ENCODE results near the gene STAC2. TPM values are rescaled to one million over a fixed set of nuclear protein-coding genes. Genes with fewer than 3 reads are reported as not detected.

The STAC2 gene
- total and polyA plus RNA-seq, 2 donors (not counting 1 experiment from before 2014, with no cell fraction given): not detected

DNA sequence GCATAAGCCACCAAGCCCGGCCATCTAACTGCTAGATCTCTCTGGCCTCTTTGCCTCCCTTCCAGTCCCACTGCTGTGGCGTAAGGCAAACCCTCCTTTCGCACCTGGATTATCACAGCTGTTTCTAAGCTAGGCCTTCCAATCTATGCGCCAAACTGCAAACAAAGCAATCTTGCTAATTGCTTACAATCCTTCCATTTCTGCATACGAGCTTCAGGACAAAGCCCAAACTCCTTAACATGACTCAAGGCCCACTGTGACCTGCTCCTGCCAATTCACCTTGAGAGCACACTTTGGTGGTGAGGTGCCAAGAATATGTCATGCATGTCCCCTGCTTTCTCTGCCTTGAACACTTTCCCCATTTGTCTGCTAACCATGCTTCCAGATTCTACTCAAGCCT lies 53.8 kb downstream of the STAC2 start:
- POLR2A ChIA-PET: interaction anchor here (1.1 kb wide), 1 partner anchor 28 kb away, joined by 3 read pairs; the partner anchor contains the start of gene RPL19
- no peak overlapping the region for H3K4me3 ChIP-seq (ENCODE audit: control extremely low read depth in 1 of 5, extremely low read depth in 1 of 5, insufficient read depth in 1 of 5, low read depth in 2 of 5, low read length in 4 of 5)
- Mint-ChIP-seq H3K27me3 (peaks cover 27% of the 10 kb centered on the region), H3K4me3 (no peak overlapping the region), H3K9me3 (ENCODE audit: insufficient read depth) (no peaks in the 10 kb centered on the region), H3K4me1 (peaks cover 14% of the 10 kb centered on the region), H3K27ac (no peak overlapping the region)
- H3K9me3 ChIP-seq (ENCODE audit: control extremely low read depth in 1 of 3, control insufficient read depth in 2 of 3, insufficient read depth in 1 of 3, low read length in 2 of 3): peaks cover 0 to 2% (median 0%) of the 10 kb centered on the region in 3 donors
- H3K79me2 ChIP-seq (ENCODE audit: control insufficient read depth, insufficient read depth, low read length): no peaks in the 10 kb centered on the region
- DNase-seq: no peak
- no peak overlapping the region for H3K9ac ChIP-seq (ENCODE audit: low read length)
- H3K27ac ChIP-seq (ENCODE audit: low read length in 2 of 2): no peak overlapping the region
- CTCF ChIA-PET: interaction anchor here (0.5 to 1.4 kb wide), 5 partner anchors 10 to 605 kb away, joined by 3 to 8 read pairs (median 3); partner anchors contain the start of gene RPL19
- H2AFZ ChIP-seq (ENCODE audit: insufficient read depth, low read depth, low read length, poor library complexity, severe bottlenecking): no peak overlapping the region
- no peak overlapping the region for H3K4me2 ChIP-seq (replicated peaks; ENCODE audit: low read depth, low read length, poor library complexity, severe bottlenecking)
- TF ChIP-seq, protein P1, sequence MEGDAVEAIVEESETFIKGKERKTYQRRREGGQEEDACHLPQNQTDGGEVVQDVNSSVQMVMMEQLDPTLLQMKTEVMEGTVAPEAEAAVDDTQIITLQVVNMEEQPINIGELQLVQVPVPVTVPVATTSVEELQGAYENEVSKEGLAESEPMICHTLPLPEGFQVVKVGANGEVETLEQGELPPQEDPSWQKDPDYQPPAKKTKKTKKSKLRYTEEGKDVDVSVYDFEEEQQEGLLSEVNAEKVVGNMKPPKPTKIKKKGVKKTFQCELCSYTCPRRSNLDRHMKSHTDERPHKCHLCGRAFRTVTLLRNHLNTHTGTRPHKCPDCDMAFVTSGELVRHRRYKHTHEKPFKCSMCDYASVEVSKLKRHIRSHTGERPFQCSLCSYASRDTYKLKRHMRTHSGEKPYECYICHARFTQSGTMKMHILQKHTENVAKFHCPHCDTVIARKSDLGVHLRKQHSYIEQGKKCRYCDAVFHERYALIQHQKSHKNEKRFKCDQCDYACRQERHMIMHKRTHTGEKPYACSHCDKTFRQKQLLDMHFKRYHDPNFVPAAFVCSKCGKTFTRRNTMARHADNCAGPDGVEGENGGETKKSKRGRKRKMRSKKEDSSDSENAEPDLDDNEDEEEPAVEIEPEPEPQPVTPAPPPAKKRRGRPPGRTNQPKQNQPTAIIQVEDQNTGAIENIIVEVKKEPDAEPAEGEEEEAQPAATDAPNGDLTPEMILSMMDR (IDR thresholded peaks at IDR 0.05): no peak
- no peak for TF ChIP-seq EZH2 (IDR thresholded peaks at IDR 0.05; ENCODE audit: borderline replicate concordance, insufficient read depth, low read depth, low read length, poor library complexity, severe bottlenecking)
- intact Hi-C loops (cut with micrococcal nuclease): no loop called here
- H3K27me3 ChIP-seq (replicated peaks in 1 of 4; ENCODE audit: control extremely low read depth in 1 of 4, control insufficient read depth in 3 of 4, insufficient read depth in 4 of 4, low read length in 3 of 4): peaks cover 0 to 43% (median 12%) of the 10 kb centered on the region in 4 experiments
- H4K20me1 ChIP-seq (ENCODE audit: control insufficient read depth, insufficient read depth, low read length, poor library complexity, severe bottlenecking): no peaks in the 10 kb centered on the region
- no peaks in the 10 kb centered on the region for H3K36me3 ChIP-seq (replicated peaks in 1 of 2; ENCODE audit: control extremely low read depth in 1 of 2, control insufficient read depth in 1 of 2, extremely low read depth in 1 of 2, insufficient read depth in 2 of 2, low read length in 1 of 2)
- ATAC-seq (ENCODE audit: low read depth): no peak
- H3K4me1 ChIP-seq (ENCODE audit: control insufficient read depth in 2 of 2, insufficient read depth in 2 of 2, low read length in 2 of 2): peaks cover 11 to 16% of the 10 kb centered on the region in 2 donors
- 77% methylated on average over 5 of the region's 5 CpGs for WGBS (ENCODE audit: insufficient coverage)

DNA sequence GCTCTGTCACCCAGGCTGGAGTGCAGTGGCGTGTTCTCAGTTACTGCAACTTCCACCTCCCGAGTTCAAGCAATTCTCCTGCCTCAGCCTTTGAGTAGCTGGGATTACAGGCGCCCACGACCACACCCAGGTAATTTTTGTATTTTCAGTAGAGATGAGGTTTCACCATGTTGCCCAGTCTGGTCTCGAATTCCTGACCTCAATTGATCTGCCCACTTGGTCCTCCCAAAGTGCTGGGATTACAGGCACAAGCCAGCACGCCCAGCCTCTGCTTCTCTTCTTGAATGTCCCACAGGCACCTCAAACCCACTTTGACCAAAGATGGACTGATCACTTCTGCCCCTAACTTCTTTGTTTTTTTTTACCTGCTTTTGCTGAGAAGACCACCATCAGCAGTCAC lies 55.2 kb downstream of the STAC2 start:
- POLR2A ChIA-PET: interaction anchor here (0.6 kb wide), 1 partner anchor 26 kb away, joined by 5 read pairs; no protein-coding TSS in a partner anchor
- Histone ChIP-seq H2AFZ (ENCODE audit: insufficient read depth, low read depth, low read length, poor library complexity, severe bottlenecking) (no peak overlapping the region), H3K4me3 (ENCODE audit: control extremely low read depth in 1 of 5, extremely low read depth in 1 of 5, insufficient read depth in 1 of 5, low read depth in 2 of 5, low read length in 4 of 5) (no peak overlapping the region), H4K20me1 (ENCODE audit: control insufficient read depth, insufficient read depth, low read length, poor library complexity, severe bottlenecking) (no peaks in the 10 kb centered on the region), H3K9ac (ENCODE audit: low read length) (no peak overlapping the region), H3K27me3 (replicated peaks in 1 of 4; ENCODE audit: control extremely low read depth in 1 of 4, control insufficient read depth in 3 of 4, insufficient read depth in 4 of 4, low read length in 3 of 4) (peaks cover 0 to 56% (median 18%) of the 10 kb centered on the region in 4 experiments), H3K4me1 (ENCODE audit: control insufficient read depth in 2 of 2, insufficient read depth in 2 of 2, low read length in 2 of 2) (peaks cover 21 to 25% of the 10 kb centered on the region in 2 donors), H3K27ac (ENCODE audit: low read length in 2 of 2) (no peak overlapping the region), H3K4me2 (replicated peaks; ENCODE audit: low read depth, low read length, poor library complexity, severe bottlenecking) (no peak overlapping the region), H3K9me3 (ENCODE audit: control extremely low read depth in 1 of 3, control insufficient read depth in 2 of 3, insufficient read depth in 1 of 3, low read length in 2 of 3) (peaks cover 0 to 7% (median 0%) of the 10 kb centered on the region in 3 donors), H3K79me2 (ENCODE audit: control insufficient read depth, insufficient read depth, low read length) (no peaks in the 10 kb centered on the region), H3K36me3 (replicated peaks in 1 of 2; ENCODE audit: control extremely low read depth in 1 of 2, control insufficient read depth in 1 of 2, extremely low read depth in 1 of 2, insufficient read depth in 2 of 2, low read length in 1 of 2) (no peaks in the 10 kb centered on the region)
- Mint-ChIP-seq H3K9me3 (ENCODE audit: insufficient read depth) (no peaks in the 10 kb centered on the region), H3K27ac (no peak overlapping the region), H3K4me3 (no peak overlapping the region), H3K4me1 (peaks cover 25% of the 10 kb centered on the region), H3K27me3 (peaks cover 31% of the 10 kb centered on the region)
- DNase-seq (no peak), ATAC-seq (ENCODE audit: low read depth) (no peak)
- 57% methylated on average over 6 of the region's 6 CpGs for WGBS (ENCODE audit: insufficient coverage)
- intact Hi-C loops (cut with micrococcal nuclease): no loop called here
- TF ChIP-seq, protein P1 (IDR thresholded peaks at IDR 0.05): no peak
- no peak for TF ChIP-seq EZH2 (IDR thresholded peaks at IDR 0.05; ENCODE audit: borderline replicate concordance, insufficient read depth, low read depth, low read length, poor library complexity, severe bottlenecking)
- CTCF ChIA-PET: interaction anchor here (1.2 to 6.9 kb wide), 3 partner anchors 9 to 189 kb away, joined by 3 to 77 read pairs (median 3); no protein-coding TSS in a partner anchor
